Uterus (tissue), 4 donors: ENCODE results near the gene HIVEP3. TPM values are rescaled to one million over a fixed set of nuclear protein-coding genes. Genes with fewer than 3 reads are reported as not detected.

Experiments
- DNase-seq, 2 donors: peaks; one replicate each; pipeline ENCODE4 v3.0.0-alpha.2; 2019 to 2020
- H3K27ac ChIP-seq, 2 donors: fragments of 200-600 bp; sonication (generic); 1 replicate in 1 of 2; 2 replicates in 1 of 2; pipeline ENCODE4 v1.5.1; 2016 to 2018
- H3K27me3 ChIP-seq, 2 donors: fragments of 200-600 bp; sonication (generic); one replicate each; pipeline ENCODE4 v1.5.1; 2018 to 2019; ENCODE audit warnings: control low read depth in 1 of 2
- H3K36me3 ChIP-seq, 2 donors: fragments of 200-600 bp; sonication (generic); one replicate each; pipeline ENCODE4 v1.5.1; 2019; ENCODE audit warnings: control low read depth in 1 of 2
- H3K4me1 ChIP-seq, 2 donors: fragments of 200-600 bp; sonication (generic); one replicate each; pipeline ENCODE4 v1.5.1; 2018 to 2019; ENCODE audit warnings: control low read depth in 1 of 2
- H3K4me3 ChIP-seq, 2 donors: fragments of 200-600 bp; sonication (generic); 1 replicate in 1 of 2; 2 replicates in 1 of 2; pipeline ENCODE4 v1.5.1; 2018 to 2019; ENCODE audit warnings: mild to moderate bottlenecking in 1 of 2
- H3K9me3 ChIP-seq, 2 donors: fragments of 200-600 bp; sonication (generic); one replicate each; pipeline ENCODE4 v1.5.1; 2019; ENCODE audit warnings: control low read depth in 1 of 2
- CTCF ChIP-seq, 4 experiments: fragments of 200-600 bp in 2 of 4; fragments of 450-650 bp in 2 of 4; sonication (generic) in 2 of 4; IDR thresholded peaks; one replicate each; pipeline ENCODE4 v1.5.1; 2016 to 2019; ENCODE audit warnings: antibody characterized with exemption in 4 of 4, mild to moderate bottlenecking in 2 of 4, moderate library complexity in 1 of 4
- POLR2A ChIP-seq, 2 donors: fragments of 450-650 bp; IDR thresholded peaks; one replicate each; pipeline ENCODE4 v1.6.1; 2016; ENCODE audit warnings: antibody characterized with exemption in 2 of 2, mild to moderate bottlenecking in 1 of 2, moderate library complexity in 1 of 2
- intact Hi-C: fragments of 100-400 bp; cut with DNase I; formaldehyde crosslinking; loops from one replicate; pipeline ENCODE4 v1.15.1; 2023; ENCODE audit warnings: low total_unique reads
- total RNA-seq, 4 donors: library from RNA; depleted of rRNA in 3 of 4; stranded (reverse); fragments of >200 nt in 3 of 4; gene quantifications; one replicate each; pipeline versions ENCODE4 v1.1.0 to v1.2.4, GENCODE V29; 2014 to 2023
- donor health status: DM: yes; HTN: yes; CAD: no.

Gene HIVEP3
- total RNA-seq, 4 donors from 2014 or later, result 0.51 to 7.6 (median 2.9) TPM

GRCh38 chr1:41844781-41845272, 73.9 kb downstream of the HIVEP3 start:
- intact Hi-C loops, result no loop called here
- no peaks in the 10 kb centered on the region for H3K36me3 ChIP-seq
- no peak overlapping the region for H3K27ac ChIP-seq
- no peaks in the 10 kb centered on the region for H3K9me3 ChIP-seq
- TF ChIP-seq CTCF (IDR thresholded peaks at IDR 0.05), result no peak
- no peak for TF ChIP-seq POLR2A (IDR thresholded peaks at IDR 0.05)
- no peak for DNase-seq
- no peaks in the 10 kb centered on the region for H3K27me3 ChIP-seq
- no peak overlapping the region for H3K4me3 ChIP-seq
- H3K4me1 ChIP-seq, result no peaks in the 10 kb centered on the region

GRCh38 chr1:41844255-41844654, 74.5 kb downstream of the HIVEP3 start:
- Histone ChIP-seq H3K27me3 (no peaks in the 10 kb centered on the region), H3K4me3 (no peak overlapping the region), H3K27ac (no peak overlapping the region), H3K9me3 (no peaks in the 10 kb centered on the region), H3K36me3 (no peaks in the 10 kb centered on the region), H3K4me1 (no peaks in the 10 kb centered on the region)
- TF ChIP-seq POLR2A (IDR thresholded peaks at IDR 0.05) (no peak), CTCF (IDR thresholded peaks at IDR 0.05) (no peak)
- intact Hi-C loops, result no loop called here
- no peak for DNase-seq

DNA sequence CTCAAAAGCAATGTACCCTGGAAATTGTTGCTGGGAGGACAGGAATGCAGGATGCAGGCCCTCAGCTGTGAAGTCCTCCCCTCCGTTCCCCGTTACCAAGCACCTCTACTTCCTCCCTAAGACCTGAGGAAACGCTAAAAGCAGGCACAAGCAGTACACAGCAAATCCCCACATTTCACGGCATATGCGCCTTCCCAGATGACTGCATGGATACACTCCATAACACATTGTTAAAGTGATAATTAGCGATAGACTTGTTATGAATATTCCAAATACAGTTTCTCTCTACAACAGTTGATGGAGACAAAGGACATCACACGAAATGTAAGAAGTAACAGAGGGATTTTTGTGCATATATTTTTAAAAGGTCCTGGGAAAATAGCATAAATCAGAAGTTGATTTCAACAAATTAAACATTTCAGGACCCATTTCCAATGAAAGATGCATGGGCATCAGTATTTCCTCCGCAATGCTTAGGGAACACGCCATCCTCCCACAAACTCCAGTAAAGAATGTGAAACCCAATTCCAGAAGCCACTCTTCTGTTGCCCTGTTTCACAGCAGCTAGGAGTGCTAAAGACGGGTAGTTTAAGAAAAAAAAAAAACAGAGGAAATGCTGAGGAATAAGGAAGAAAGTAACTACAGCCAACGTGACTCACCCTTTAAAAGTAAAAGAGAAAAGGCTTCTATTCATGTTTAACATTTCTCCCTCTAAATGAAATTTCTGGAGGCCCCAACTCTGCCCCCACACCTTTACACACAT, 75.5 kb downstream of the HIVEP3 start:
- intact Hi-C loops, result no loop called here
- Histone ChIP-seq H3K9me3 (no peaks in the 10 kb centered on the region), H3K36me3 (no peaks in the 10 kb centered on the region), H3K27ac (no peak overlapping the region), H3K4me3 (no peak overlapping the region), H3K4me1 (no peaks in the 10 kb centered on the region), H3K27me3 (no peaks in the 10 kb centered on the region)
- DNase-seq, result no peak
- TF ChIP-seq CTCF (IDR thresholded peaks at IDR 0.05) (no peak), POLR2A (IDR thresholded peaks at IDR 0.05) (no peak)

- Histone ChIP-seq H3K27ac (no peak overlapping the region), H3K27me3 (no peaks in the 10 kb centered on the region), H3K9me3 (no peaks in the 10 kb centered on the region), H3K36me3 (no peaks in the 10 kb centered on the region), H3K4me3 (no peak overlapping the region), H3K4me1 (no peaks in the 10 kb centered on the region)
- TF ChIP-seq CTCF (IDR thresholded peaks at IDR 0.05), result no peak
- no peak for TF ChIP-seq POLR2A (IDR thresholded peaks at IDR 0.05)
- no peak for DNase-seq
- intact Hi-C loops, result no loop called here
Observed at GRCh38 chr1:41842326-41842725, 76.4 kb downstream of the HIVEP3 start.

DNA sequence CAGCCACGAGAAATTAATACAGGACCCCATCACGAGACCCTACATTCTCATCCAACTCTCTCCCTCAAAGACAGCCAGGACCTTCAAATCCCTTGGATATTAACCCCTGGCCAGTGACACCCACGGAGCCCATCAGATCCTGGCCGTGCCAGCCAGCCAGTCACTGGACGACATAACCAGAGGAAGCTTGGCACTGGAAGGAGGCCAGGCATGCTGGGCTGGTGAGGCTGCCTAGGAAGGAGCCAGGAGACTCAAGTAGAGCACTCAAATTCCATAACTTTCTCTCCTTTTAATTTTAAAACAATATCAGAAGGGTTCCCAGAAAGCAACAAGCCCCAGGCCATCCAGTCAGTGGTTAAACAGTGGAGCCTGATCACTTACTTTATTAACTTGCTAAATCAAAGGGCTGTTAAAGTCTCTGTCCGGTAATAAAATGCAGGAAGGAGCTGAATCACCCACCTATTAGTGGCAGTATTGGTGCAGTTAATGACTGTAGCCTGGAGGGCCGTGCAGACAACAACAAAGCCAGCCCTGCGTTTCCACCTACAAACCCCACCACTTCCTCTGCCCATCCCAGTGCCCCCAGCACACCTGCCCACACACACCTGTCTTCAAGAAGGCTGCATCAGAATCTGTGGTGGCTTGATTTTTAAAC, 78.0 kb downstream of the HIVEP3 start:
- Histone ChIP-seq H3K9me3 (no peaks in the 10 kb centered on the region), H3K4me3 (no peak overlapping the region), H3K36me3 (no peaks in the 10 kb centered on the region), H3K4me1 (no peaks in the 10 kb centered on the region), H3K27ac (no peak overlapping the region), H3K27me3 (no peaks in the 10 kb centered on the region)
- TF ChIP-seq CTCF (IDR thresholded peaks at IDR 0.05) (no peak), POLR2A (IDR thresholded peaks at IDR 0.05) (no peak)
- intact Hi-C loops, result no loop called here
- DNase-seq, result no peak
